Measurements from ENCODE around the gene TEKT2.

TEKT2 gene

DNA sequence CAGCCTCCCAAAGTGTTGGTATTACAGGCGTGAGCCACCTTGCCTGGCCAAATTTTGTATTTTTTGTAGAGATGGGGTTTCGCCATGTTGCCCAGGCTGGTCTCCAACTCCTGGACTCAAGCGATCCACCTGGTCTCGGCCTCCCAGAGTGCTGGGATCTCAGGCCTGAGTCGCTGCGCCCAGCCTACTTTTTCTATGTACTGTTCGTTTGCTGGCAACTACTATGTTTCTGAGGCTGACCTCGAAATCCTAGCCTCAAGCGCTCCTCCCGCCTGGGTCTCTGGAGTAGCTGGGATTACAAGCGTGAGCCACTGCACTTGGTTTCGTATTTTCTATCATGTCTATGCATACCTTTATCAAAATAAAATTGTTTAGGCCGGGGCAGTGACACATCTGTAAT lies 675 bp upstream of the TEKT2 start:
- peaks cover 1% of the 10 kb centered on the region for H3K4me1 Mint-ChIP-seq (ENCODE audit: low read depth)
- H3K4me3 Mint-ChIP-seq: no peak overlapping the region
- no peak overlapping the region for H3K27ac Mint-ChIP-seq
- H3K9me3 Mint-ChIP-seq: no peaks in the 10 kb centered on the region
- H3K27me3 Mint-ChIP-seq (ENCODE audit: low read depth): peaks cover 32% of the 10 kb centered on the region
- H3K36me3 Mint-ChIP-seq (ENCODE audit: low read depth): no peaks in the 10 kb centered on the region

DNA sequence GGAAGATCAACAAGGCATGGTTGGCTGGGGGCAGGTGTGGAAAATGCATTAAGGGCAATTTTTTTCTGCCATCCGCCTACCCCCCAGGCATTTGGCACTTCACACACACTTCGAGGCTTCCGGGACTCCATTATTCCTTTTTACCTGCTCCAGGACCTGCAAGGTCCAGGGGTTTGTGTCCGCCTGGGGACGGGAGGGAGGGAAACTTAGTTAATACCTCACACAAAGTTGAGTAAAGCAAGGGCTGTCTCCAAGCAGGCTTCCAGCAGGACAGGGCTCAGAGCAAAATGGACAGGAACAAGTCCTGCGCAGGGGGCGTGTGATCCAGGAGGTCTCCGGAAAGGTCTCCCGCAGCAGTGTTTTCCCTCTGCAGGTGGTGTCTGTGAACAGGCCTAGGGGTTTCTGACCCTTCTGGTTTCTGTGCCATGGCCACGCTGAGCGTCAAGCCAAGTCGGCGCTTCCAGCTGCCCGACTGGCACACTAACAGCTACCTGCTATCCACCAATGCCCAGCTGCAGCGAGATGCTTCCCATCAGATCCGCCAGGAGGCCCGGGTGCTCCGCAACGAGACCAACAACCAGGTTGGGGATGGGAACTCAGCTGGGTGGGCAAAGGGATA lies 712 bp downstream of the TEKT2 start:
- H3K36me3 Mint-ChIP-seq (ENCODE audit: low read depth): peaks cover 2% of the 10 kb centered on the region
- no peak overlapping the region for H3K27ac Mint-ChIP-seq
- peaks cover 7% of the 10 kb centered on the region for H3K4me1 Mint-ChIP-seq (ENCODE audit: low read depth)
- no peak overlapping the region for H3K4me3 Mint-ChIP-seq
- no peaks in the 10 kb centered on the region for H3K9me3 Mint-ChIP-seq
- peaks cover 32% of the 10 kb centered on the region for H3K27me3 Mint-ChIP-seq (ENCODE audit: low read depth)

DNA sequence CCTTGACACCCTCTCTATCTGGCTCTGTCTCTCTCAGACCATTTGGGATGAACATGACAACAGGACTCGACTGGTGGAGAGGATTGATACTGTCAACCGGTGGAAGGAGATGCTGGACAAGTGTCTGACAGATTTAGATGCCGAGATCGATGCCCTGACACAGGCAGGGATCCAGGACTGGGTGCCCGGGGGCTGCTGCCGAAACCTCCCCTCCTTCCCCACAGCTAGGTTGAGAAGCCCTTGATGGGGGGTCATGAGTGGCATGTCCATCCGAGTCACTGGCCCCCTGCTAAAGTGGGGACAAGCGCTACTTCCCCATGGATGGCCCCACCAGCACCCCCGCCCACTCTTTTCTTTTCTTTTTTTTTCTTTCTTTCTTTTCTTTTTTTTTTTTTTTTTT lies 1.2 kb downstream of the TEKT2 start:
- H3K9me3 Mint-ChIP-seq: no peaks in the 10 kb centered on the region
- H3K4me3 Mint-ChIP-seq: no peak overlapping the region
- H3K36me3 Mint-ChIP-seq (ENCODE audit: low read depth): peaks cover 3% of the 10 kb centered on the region
- H3K4me1 Mint-ChIP-seq (ENCODE audit: low read depth): peaks cover 12% of the 10 kb centered on the region
- H3K27me3 Mint-ChIP-seq (ENCODE audit: low read depth): peaks cover 31% of the 10 kb centered on the region
- no peak overlapping the region for H3K27ac Mint-ChIP-seq

GRCh38 chr1:36085686-36086526 lies 2.0 kb downstream of the TEKT2 start:
- no peaks in the 10 kb centered on the region for H3K9me3 Mint-ChIP-seq
- H3K27ac Mint-ChIP-seq: no peak overlapping the region
- H3K4me3 Mint-ChIP-seq: no peak overlapping the region
- peaks cover 3% of the 10 kb centered on the region for H3K36me3 Mint-ChIP-seq (ENCODE audit: low read depth)
- peaks cover 24% of the 10 kb centered on the region for H3K27me3 Mint-ChIP-seq (ENCODE audit: low read depth)
- H3K4me1 Mint-ChIP-seq (ENCODE audit: low read depth): peaks cover 13% of the 10 kb centered on the region

DNA sequence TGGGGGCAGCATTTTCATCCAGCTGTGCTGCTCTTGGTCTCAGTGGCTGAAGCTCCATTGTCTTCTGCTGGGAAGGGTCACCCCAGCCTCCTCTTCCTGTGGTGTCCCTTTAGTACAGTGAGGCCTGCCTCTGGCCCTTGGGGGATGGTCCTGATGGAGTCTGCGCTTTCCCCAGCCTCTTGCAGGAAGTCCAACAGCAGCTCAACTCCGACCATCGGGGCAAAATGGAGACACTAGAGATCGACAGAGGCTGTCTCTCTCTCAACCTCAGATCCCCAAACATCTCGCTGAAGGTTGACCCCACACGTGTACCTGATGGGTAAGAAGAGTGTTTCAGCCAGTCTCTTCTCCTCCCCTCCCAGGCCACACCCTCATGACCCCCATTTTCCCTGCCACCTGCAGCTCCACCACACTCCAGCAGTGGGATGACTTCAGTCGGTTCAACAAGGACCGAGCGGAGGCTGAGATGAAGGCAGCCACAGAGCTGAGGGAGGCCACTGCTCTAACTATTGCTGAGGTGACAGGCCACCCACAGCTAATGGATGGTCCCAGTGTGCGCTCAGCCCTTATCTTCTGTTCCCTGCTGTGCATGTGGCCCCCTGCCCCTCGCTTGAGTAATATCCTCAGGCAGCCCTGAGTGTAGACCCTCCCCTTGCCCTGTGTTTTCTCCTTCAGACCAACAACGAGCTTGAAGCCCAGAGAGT lies 2.8 kb downstream of the TEKT2 start:
- peaks cover 24% of the 10 kb centered on the region for H3K27me3 Mint-ChIP-seq (ENCODE audit: low read depth)
- H3K36me3 Mint-ChIP-seq (ENCODE audit: low read depth): peaks cover 7% of the 10 kb centered on the region
- H3K27ac Mint-ChIP-seq: peak overlapping the region; percentile 74
- no peaks in the 10 kb centered on the region for H3K9me3 Mint-ChIP-seq
- H3K4me3 Mint-ChIP-seq: peak overlapping the region; percentile 47
- peaks cover 15% of the 10 kb centered on the region for H3K4me1 Mint-ChIP-seq (ENCODE audit: low read depth)

DNA sequence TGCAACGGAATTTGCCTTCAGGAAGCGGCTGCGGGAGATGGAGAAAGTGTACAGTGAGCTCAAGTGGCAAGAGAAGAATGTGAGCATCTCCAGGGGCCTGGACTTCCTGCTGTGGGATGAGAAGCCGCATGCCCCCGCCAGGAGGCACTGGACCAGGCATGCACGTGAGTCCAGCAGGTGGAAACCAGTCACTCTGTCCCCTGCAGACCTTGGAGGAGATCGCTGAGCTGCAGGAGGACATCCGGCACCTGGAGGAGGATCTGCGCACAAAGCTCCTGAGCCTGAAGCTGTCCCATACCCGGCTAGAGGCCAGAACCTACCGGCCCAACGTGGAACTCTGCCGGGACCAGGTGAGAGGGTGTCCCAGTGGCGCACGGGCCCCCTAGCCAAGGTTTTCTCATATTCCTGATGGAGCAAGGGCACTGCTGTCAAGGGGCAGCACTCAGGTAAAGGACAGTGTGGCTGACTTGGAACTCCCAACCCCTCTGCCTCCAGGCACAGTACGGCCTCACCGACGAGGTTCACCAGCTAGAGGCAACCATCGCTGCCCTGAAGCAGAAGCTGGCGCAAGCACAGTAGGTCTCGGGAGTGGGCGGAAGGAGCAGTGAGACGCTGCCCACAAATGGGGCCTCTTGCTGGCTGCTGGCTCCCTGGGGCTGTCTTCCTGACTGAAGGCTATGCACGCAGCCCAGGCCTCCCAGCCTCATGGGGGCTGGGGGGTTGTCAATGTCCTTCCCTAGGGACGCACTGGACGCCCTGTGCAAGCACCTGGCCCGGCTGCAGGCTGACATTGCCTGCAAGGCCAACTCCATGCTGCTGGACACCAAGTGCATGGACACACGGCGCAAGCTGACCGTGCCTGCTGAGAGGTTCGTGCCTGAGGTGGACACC lies 3.6 kb downstream of the TEKT2 start:
- Mint-ChIP-seq H3K9me3 (no peaks in the 10 kb centered on the region), H3K27ac (peak overlapping the region; percentile 74), H3K36me3 (ENCODE audit: low read depth) (peaks cover 12% of the 10 kb centered on the region), H3K4me3 (peak overlapping the region; percentile 47), H3K4me1 (ENCODE audit: low read depth) (peaks cover 15% of the 10 kb centered on the region), H3K27me3 (ENCODE audit: low read depth) (peaks cover 16% of the 10 kb centered on the region)

GRCh38 chr1:36088265-36088576 lies 4.3 kb downstream of the TEKT2 start:
- H3K27me3 Mint-ChIP-seq (ENCODE audit: low read depth): peaks cover 12% of the 10 kb centered on the region
- peaks cover 17% of the 10 kb centered on the region for H3K36me3 Mint-ChIP-seq (ENCODE audit: low read depth)
- peak overlapping the region; percentile 31 for H3K27ac Mint-ChIP-seq
- H3K4me1 Mint-ChIP-seq (ENCODE audit: low read depth): peaks cover 15% of the 10 kb centered on the region
- H3K9me3 Mint-ChIP-seq: no peaks in the 10 kb centered on the region
- H3K4me3 Mint-ChIP-seq: peak overlapping the region; percentile 94

DNA sequence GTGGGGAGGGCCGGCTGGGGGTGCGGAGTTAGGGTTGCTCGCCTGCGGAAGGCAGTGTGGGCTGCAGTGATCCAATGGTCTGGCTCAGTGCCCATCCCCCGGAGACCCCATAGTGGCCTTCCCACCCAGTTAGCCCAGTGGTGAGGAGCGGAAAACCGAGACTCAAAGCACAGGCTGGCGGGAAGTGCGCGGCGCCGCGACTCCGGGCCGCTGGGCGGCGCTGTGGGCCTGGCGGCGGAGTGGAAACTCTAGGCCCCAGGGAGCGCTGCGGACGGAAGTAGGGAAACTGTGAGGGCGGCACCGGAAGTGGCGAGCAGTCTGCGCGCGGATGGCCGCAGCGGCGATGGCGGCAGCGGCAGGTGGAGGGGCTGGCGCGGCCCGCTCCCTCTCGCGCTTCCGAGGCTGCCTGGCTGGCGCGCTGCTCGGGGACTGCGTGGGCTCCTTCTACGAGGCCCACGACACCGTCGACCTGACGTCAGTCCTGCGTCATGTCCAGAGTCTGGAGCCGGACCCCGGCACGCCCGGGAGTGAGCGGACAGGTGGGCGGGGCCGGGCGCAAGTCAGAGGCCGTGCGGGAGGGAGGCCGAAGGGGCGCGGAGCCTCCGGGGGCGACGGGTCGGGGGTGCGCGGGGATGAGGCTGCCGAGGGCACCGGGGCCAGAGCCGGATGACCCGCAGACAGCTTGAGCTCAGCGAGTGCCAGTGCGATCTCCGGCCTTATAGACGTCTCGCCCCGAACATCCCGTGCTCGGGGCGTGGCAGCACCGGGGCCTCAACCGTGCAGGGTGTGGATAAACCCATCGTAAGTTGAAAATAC lies 4.9 kb downstream of the TEKT2 start, which contains the start of gene ADPRS:
ADPRS (plus strand) TSS at position 316 of the 816 bp plus-strand sequence; CDS start at position 329, 13 bp downstream.
- Mint-ChIP-seq H3K36me3 (ENCODE audit: low read depth) (peaks cover 20% of the 10 kb centered on the region), H3K4me3 (peak within 1 kb of the TSS; percentile 94), H3K27ac (peak within 1 kb of the TSS; percentile 91), H3K4me1 (ENCODE audit: low read depth) (peaks cover 15% of the 10 kb centered on the region), H3K9me3 (no peaks in the 10 kb centered on the region), H3K27me3 (ENCODE audit: low read depth) (peaks cover 9% of the 10 kb centered on the region)

DNA sequence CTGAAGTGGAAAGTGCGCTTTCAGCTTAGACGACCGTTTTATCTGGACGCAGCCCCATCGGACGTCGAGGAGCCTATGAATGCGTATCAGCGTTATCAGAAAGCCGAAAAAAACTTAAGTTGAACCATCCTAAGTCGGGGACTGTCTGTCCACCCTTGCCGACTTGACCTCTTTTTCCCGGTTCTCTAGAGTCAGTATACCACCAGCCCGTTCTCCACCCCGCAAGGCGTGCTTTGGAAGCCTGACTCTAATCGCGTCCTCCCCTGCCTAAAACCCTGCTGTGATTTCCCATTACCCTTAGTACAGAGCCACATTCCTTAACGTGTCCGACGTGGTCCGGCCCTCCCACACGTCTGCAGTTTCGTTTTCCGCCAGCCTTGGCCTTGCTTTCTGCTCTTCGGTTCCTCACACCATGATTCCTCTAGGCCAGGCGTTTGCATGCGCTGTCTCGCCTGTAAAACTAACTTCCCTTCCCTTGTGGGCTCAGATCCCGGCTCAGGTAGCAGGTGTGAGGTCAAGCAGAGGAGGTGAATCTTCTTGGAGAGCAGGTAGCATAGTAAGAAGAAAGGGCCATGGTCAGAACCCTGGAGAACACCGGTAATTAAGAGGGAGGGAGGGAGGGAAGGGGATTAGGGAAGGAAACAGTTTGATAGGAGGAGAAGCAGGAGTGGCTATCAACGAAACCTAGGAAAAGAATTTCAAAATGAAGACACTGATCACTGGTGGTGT lies 5.7 kb downstream of the TEKT2 start:
- Mint-ChIP-seq H3K4me3 (peak overlapping the region; percentile 94), H3K9me3 (no peaks in the 10 kb centered on the region), H3K27ac (peak overlapping the region; percentile 91), H3K36me3 (ENCODE audit: low read depth) (peaks cover 20% of the 10 kb centered on the region), H3K27me3 (ENCODE audit: low read depth) (peaks cover 6% of the 10 kb centered on the region), H3K4me1 (ENCODE audit: low read depth) (peaks cover 15% of the 10 kb centered on the region)

DNA sequence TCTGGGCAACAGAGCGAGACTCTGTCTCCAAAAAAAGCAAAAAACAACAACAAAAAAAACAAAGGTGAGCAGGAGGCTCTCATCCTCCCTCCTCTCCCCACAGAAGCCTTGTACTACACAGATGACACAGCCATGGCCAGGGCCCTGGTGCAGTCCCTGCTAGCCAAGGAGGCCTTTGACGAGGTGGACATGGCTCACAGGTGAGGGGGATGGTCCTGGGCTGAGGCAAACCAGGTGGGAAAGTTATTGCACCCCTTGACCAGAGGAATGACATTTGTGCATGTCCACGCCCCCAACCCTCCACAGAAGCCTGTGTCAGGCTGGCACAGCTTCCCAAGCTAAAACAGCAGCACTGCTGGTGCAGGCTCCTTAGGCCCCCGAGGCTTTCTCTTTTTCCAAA lies 7.2 kb downstream of the TEKT2 start:
- H3K4me3 Mint-ChIP-seq: no peak overlapping the region

GRCh38 chr1:36091698-36092097 lies 7.8 kb downstream of the TEKT2 start:
- peak overlapping the region; percentile 63 for H3K27ac Mint-ChIP-seq
- peaks cover 20% of the 10 kb centered on the region for H3K36me3 Mint-ChIP-seq (ENCODE audit: low read depth)
- peaks cover 15% of the 10 kb centered on the region for H3K4me1 Mint-ChIP-seq (ENCODE audit: low read depth)
- H3K9me3 Mint-ChIP-seq: no peaks in the 10 kb centered on the region
- H3K27me3 Mint-ChIP-seq (ENCODE audit: low read depth): no peaks in the 10 kb centered on the region
- H3K4me3 Mint-ChIP-seq: no peak overlapping the region

More for the DNA sequence above, 7.2 kb downstream of the TEKT2 start:
- H3K27me3 Mint-ChIP-seq (ENCODE audit: low read depth): no peaks in the 10 kb centered on the region
- H3K27ac Mint-ChIP-seq: no peak overlapping the region
- H3K9me3 Mint-ChIP-seq: no peaks in the 10 kb centered on the region
- peaks cover 15% of the 10 kb centered on the region for H3K4me1 Mint-ChIP-seq (ENCODE audit: low read depth)
- peaks cover 20% of the 10 kb centered on the region for H3K36me3 Mint-ChIP-seq (ENCODE audit: low read depth)

GRCh38 chr1:36092166-36092797 lies 8.4 kb downstream of the TEKT2 start:
- Mint-ChIP-seq H3K4me1 (ENCODE audit: low read depth) (peaks cover 15% of the 10 kb centered on the region), H3K27ac (no peak overlapping the region)

More at GRCh38 chr1:36092166-36092797, 8.4 kb downstream of the TEKT2 start:
- peaks cover 20% of the 10 kb centered on the region for H3K36me3 Mint-ChIP-seq (ENCODE audit: low read depth)
- no peaks in the 10 kb centered on the region for H3K27me3 Mint-ChIP-seq (ENCODE audit: low read depth)
- H3K4me3 Mint-ChIP-seq: no peak overlapping the region
- H3K9me3 Mint-ChIP-seq: no peaks in the 10 kb centered on the region
